Measurements from ENCODE around the gene OR4K17.
"Not testable (repeated sequence)": the region's sequence is repeated elsewhere in the genome, so short reads cannot be mapped to it uniquely, and the experiment has no call there.

Gene OR4K17

GRCh38 chr14:20110438-20110837, at the start of gene OR4K17:
Gene OR4K17 (plus strand): TSS chr14:20110739. CDS start chr14:20117500, 6,761 bp downstream.
- DNase-seq (ENCODE audit: low read depth in 2 of 3, low spot score in 1 of 3): no peak

GRCh38 chr14:20092050-20092449, 18.5 kb upstream of the OR4K17 start:
- no peak for DNase-seq (ENCODE audit: low read depth in 2 of 3, low spot score in 1 of 3)

GRCh38 chr14:20093442-20093841, 17.1 kb upstream of the OR4K17 start:
- no peak for DNase-seq (ENCODE audit: low read depth in 2 of 3, low spot score in 1 of 3)

- DNase-seq (ENCODE audit: low read depth in 2 of 3, low spot score in 1 of 3): not testable (repeated sequence)
These were observed 11.4 kb upstream of the OR4K17 start for GRCh38 chr14:20098926-20099770.

GRCh38 chr14:20112321-20112720, 1.8 kb downstream of the OR4K17 start:
- no peak for DNase-seq (ENCODE audit: low read depth in 2 of 3, low spot score in 1 of 3)

- DNase-seq (ENCODE audit: low read depth in 2 of 3, low spot score in 1 of 3): no peak
These were observed 6.2 kb downstream of the OR4K17 start for GRCh38 chr14:20116748-20117147.

GRCh38 chr14:20118795-20119194, 8.3 kb downstream of the OR4K17 start:
- no peak for DNase-seq (ENCODE audit: low read depth in 2 of 3, low spot score in 1 of 3)

GRCh38 chr14:20138520-20138919, 28.0 kb downstream of the OR4K17 start, which contains the start of gene OR4N5:
Gene OR4N5 (plus strand): TSS chr14:20138820. CDS start chr14:20143736, 4,916 bp downstream.
- no peak for DNase-seq (ENCODE audit: low read depth in 2 of 3, low spot score in 1 of 3)

GRCh38 chr14:20143911-20144310, 33.4 kb downstream of the OR4K17 start:
- DNase-seq (ENCODE audit: low read depth in 2 of 3, low spot score in 1 of 3): no peak

GRCh38 chr14:20144820-20145219, 34.3 kb downstream of the OR4K17 start:
- DNase-seq (ENCODE audit: low read depth in 2 of 3, low spot score in 1 of 3): no peak

GRCh38 chr14:20164462-20164861, 53.9 kb downstream of the OR4K17 start:
- no peak for DNase-seq (ENCODE audit: low read depth in 2 of 3, low spot score in 1 of 3)

- no peak for DNase-seq (ENCODE audit: low read depth in 2 of 3, low spot score in 1 of 3)
These were observed 56.6 kb downstream of the OR4K17 start for GRCh38 chr14:20167091-20167490.

- DNase-seq (ENCODE audit: low read depth in 2 of 3, low spot score in 1 of 3): not testable (repeated sequence)
These were observed 59.3 kb downstream of the OR4K17 start for GRCh38 chr14:20169852-20170251.
